Measurements from ENCODE around the gene DBR1. TPM values are rescaled to one million over a fixed set of nuclear protein-coding genes. Genes with fewer than 3 reads are reported as not detected.

The DBR1 gene
- total and polyA plus RNA-seq, 2 of the 4 experiments (the other 2 are of a cell fraction) = 7.6 to 12.5 TPM

GRCh38 chr3:138186221-138186620, 11.5 kb upstream of the DBR1 start:
- Histone ChIP-seq H3K4me1 (ENCODE audit: control insufficient read depth, insufficient read depth, low read length) (peaks cover 2% of the 10 kb centered on the region; the same call in 1 of the 2 replicates), H3K4me3 (ENCODE audit: insufficient read depth, low read depth, low read length) (no peak overlapping the region), H3K9ac (ENCODE audit: low read depth, low read length) (no peak overlapping the region; the same call in 1 of the 2 replicates), H3K4me2 (ENCODE audit: low read depth, low read length) (peak overlapping the region; percentile 93; the same call in 1 of the 2 replicates), H3K27me3 (ENCODE audit: control insufficient read depth, insufficient read depth, low read length) (peaks cover 3% of the 10 kb centered on the region; the same call in 1 of the 2 replicates), H4K5ac (ENCODE audit: low read depth, low read length) (no peak overlapping the region), H3K56ac (ENCODE audit: extremely low read depth, insufficient read depth, low read length) (no peak overlapping the region), H2BK20ac (ENCODE audit: low read depth, low read length) (no peak overlapping the region), H3K18ac (ENCODE audit: low read depth, low read length) (no peak overlapping the region), H2AFZ (replicated peaks; ENCODE audit: low read length, poor library complexity) (peak overlapping the region; percentile 69), H2BK5ac (ENCODE audit: low read depth, low read length, poor library complexity, severe bottlenecking) (no peak overlapping the region), H3K9me3 (ENCODE audit: control insufficient read depth, insufficient read depth, low read length) (no peaks in the 10 kb centered on the region), H3K14ac (replicated peaks; ENCODE audit: low read depth, low read length) (no peak overlapping the region), H3K27ac (ENCODE audit: insufficient read depth, low read length) (no peak overlapping the region), H4K8ac (ENCODE audit: low read depth in 2 of 2, low read length in 2 of 2) (peak overlapping the region; percentile 70 to 83; a peak in 3 of 4 replicates), H2BK120ac (ENCODE audit: low read depth, low read length) (no peak overlapping the region), H2AK9ac (replicated peaks; ENCODE audit: low read depth, low read length, poor library complexity) (no peak overlapping the region), H4K20me1 (ENCODE audit: insufficient read depth, low read length) (peaks cover 10% of the 10 kb centered on the region), H2AK5ac (ENCODE audit: low read depth, low read length) (no peak overlapping the region), H3K4ac (ENCODE audit: low read depth, low read length) (no peak overlapping the region), H3K79me1 (ENCODE audit: low read depth in 1 of 2, low read length in 2 of 2) (peaks cover 8 to 18% of the 10 kb centered on the region in 2 experiments), H4K91ac (ENCODE audit: insufficient read depth, low read depth, low read length) (no peak overlapping the region), H3K23ac (ENCODE audit: low read depth, low read length) (no peak overlapping the region), H2BK15ac (ENCODE audit: low read depth, low read length) (no peak overlapping the region), H3K9me1 (ENCODE audit: insufficient read depth, low read length) (0 out of 2 replicates have a peak, but pooled peaks cover 3% of the 10 kb centered on the region), H3K36me3 (ENCODE audit: control insufficient read depth, insufficient read depth, low read length) (no peaks in the 10 kb centered on the region)
- no peak for TF ChIP-seq FOS (IDR thresholded peaks at IDR 0.05; ENCODE audit: low read depth, low read length)
- no peak for TF ChIP-seq RAD21 (IDR thresholded peaks at IDR 0.05; ENCODE audit: low read length)
- TF ChIP-seq USF2 (IDR thresholded peaks at IDR 0.05; ENCODE audit: low read depth, low read length) = no peak
- TF ChIP-seq BHLHE40 (IDR thresholded peaks at IDR 0.05; ENCODE audit: low read depth, low read length) = no peak
- no peak for TF ChIP-seq SMC3 (IDR thresholded peaks at IDR 0.05; ENCODE audit: low read depth, low read length)
- TF ChIP-seq CHD1 (IDR thresholded peaks at IDR 0.05; ENCODE audit: low read depth, low read length) = no peak
- no peak for TF ChIP-seq NFE2L2 (IDR thresholded peaks at IDR 0.05; ENCODE audit: low read depth, low read length)
- TF ChIP-seq CEBPB (IDR thresholded peaks at IDR 0.05; ENCODE audit: low read depth, low read length) = no peak
- TF ChIP-seq RCOR1 (IDR thresholded peaks at IDR 0.05; ENCODE audit: insufficient replicate concordance, low read length) = no peak
- no peak for TF ChIP-seq POLR2A (IDR thresholded peaks at IDR 0.05; ENCODE audit: low read depth, low read length)
- no peak for TF ChIP-seq MXI1 (IDR thresholded peaks at IDR 0.05; ENCODE audit: borderline replicate concordance, low read depth, low read length)
- TF ChIP-seq MAFK (IDR thresholded peaks at IDR 0.05; ENCODE audit: low read depth, low read length) = no peak
- TF ChIP-seq MAZ (IDR thresholded peaks at IDR 0.05; ENCODE audit: borderline replicate concordance, low read depth, low read length) = no peak
- ChIA-PET POLR2A (ENCODE audit: unreplicated experiment) (no interaction called here), CTCF (no interaction called here)
- WGBS, 2 experiments (ENCODE audit: extremely low coverage in 2 of 2, insufficient read length in 1 of 2) = no CpG with 5 or more reads among the region's 2 CpGs
- DNase-seq = no peak
- ATAC-seq (ENCODE audit: low read depth) = no peak
- dilution Hi-C loops (cut with HindIII; ENCODE audit: low sequenced_read_pairs, unreplicated experiment) = no loop called here
- BruUV-seq (replicated peaks) = no TSS peak
- in situ Hi-C loops (cut with MboI; ENCODE audit: low sequenced_read_pairs) = no loop called here
- intact Hi-C loops (cut with micrococcal nuclease) = loop anchor here (5.0 kb wide), 3 partner anchors 36 to 141 kb away; partner anchors contain the start of gene NME9
